Type B pancreatic cell (in vitro differentiated cells): ENCODE measurements around the gene SERGEF. TPM values are rescaled to one million over a fixed set of nuclear protein-coding genes. Genes with fewer than 3 reads are reported as not detected.
A peak's percentile ranks its signal among the peaks of the same experiment; 100 is the strongest.
"Not testable (repeated sequence)": the region's sequence is repeated elsewhere in the genome, so short reads cannot be mapped to it uniquely, and the experiment has no call there.

Experiments
- DNase-seq: peaks from one replicate; pipeline ENCODE4 v3.0.0; 2021; ENCODE audit warnings: mixed read lengths; ENCODE audit not compliant: unreplicated experiment; ENCODE audit errors: extremely low spot score
- H3K27ac Mint-ChIP-seq: 2 replicates; pipeline ENCODE4 v1.8.0; 2021; ENCODE audit warnings: mild to moderate bottlenecking, mixed read lengths
- H3K27me3 Mint-ChIP-seq: 2 replicates; pipeline ENCODE4 v1.8.0; 2021; ENCODE audit warnings: mixed read lengths
- H3K36me3 Mint-ChIP-seq: 2 replicates; pipeline ENCODE4 v1.8.0; 2021; ENCODE audit warnings: mixed read lengths
- H3K4me1 Mint-ChIP-seq: one replicate; pipeline ENCODE4 v1.8.0; 2021; ENCODE audit warnings: mixed read lengths; ENCODE audit not compliant: unreplicated experiment
- H3K4me3 Mint-ChIP-seq: 2 replicates; pipeline ENCODE4 v1.8.0; 2021; ENCODE audit warnings: mild to moderate bottlenecking, mixed read lengths
- H3K9me3 Mint-ChIP-seq: 2 replicates; pipeline ENCODE4 v1.8.0; 2021; ENCODE audit warnings: mixed read lengths
- total RNA-seq: library from RNA; stranded (reverse); gene quantifications from 2 replicates; pipeline ENCODE4 v1.2.1, GENCODE V29; 2021; ENCODE audit warnings: low replicate concordance
- TF ChIP-seq, protein P1 (sequence below): fragments of 200-600 bp; sonication (generic); conservative IDR thresholded peaks from 2 replicates; pipeline ENCODE4 v1.5.0; 2021; ENCODE audit warnings: antibody characterized with exemption, mild to moderate bottlenecking

The SERGEF gene
- total RNA-seq, 1 donor from 2014 or later, result 26.4 TPM

DNA sequence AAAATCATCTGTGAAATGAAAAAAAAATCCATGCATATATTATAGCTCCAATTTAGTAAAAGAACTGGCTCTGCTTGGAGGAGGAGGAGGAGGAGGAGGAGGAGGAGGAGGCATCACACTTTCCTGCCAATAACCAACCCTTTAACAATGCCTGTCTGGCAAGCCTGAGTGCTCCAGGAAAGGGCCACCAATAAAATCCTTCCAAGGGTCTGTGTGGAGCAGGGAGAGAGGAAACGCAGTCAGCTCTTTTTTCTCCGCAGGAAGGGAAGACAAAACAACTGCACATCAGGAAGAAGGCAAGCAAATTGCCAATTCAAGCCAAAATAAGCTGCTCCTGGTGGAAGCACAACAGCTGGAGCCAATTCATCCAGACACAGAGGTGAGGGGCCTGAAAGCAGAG, 139.3 kb downstream of the SERGEF start:
- Mint-ChIP-seq H3K27ac (no peak overlapping the region), H3K36me3 (peaks cover 5% of the 10 kb centered on the region), H3K27me3 (no peaks in the 10 kb centered on the region), H3K4me3 (no peak overlapping the region), H3K9me3 (no peaks in the 10 kb centered on the region), H3K4me1 (peaks cover 10% of the 10 kb centered on the region)
- DNase-seq, result no peak
- TF ChIP-seq, protein P1, sequence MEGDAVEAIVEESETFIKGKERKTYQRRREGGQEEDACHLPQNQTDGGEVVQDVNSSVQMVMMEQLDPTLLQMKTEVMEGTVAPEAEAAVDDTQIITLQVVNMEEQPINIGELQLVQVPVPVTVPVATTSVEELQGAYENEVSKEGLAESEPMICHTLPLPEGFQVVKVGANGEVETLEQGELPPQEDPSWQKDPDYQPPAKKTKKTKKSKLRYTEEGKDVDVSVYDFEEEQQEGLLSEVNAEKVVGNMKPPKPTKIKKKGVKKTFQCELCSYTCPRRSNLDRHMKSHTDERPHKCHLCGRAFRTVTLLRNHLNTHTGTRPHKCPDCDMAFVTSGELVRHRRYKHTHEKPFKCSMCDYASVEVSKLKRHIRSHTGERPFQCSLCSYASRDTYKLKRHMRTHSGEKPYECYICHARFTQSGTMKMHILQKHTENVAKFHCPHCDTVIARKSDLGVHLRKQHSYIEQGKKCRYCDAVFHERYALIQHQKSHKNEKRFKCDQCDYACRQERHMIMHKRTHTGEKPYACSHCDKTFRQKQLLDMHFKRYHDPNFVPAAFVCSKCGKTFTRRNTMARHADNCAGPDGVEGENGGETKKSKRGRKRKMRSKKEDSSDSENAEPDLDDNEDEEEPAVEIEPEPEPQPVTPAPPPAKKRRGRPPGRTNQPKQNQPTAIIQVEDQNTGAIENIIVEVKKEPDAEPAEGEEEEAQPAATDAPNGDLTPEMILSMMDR, result no peak

DNA sequence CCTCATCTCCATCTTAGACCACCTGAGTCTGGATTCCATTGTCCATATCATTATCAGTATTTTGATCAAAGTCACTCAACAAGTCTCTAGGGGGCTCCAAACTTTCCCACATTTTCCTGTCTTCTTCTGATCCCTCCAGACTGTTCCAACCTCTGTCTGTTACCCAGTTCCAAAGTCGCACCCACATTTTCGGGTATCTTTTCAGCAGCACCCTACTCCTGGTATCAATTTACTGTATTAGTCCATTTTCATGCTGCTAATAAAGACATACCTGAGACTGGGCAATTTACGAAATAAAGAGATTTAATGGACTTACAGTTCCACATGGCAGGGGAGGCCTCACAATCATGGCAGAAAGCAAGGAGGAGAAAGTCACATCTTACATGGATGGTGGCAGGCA, 144.4 kb downstream of the SERGEF start:
- not testable (repeated sequence) for H3K27ac Mint-ChIP-seq, H3K4me1 Mint-ChIP-seq, H3K27me3 Mint-ChIP-seq, H3K9me3 Mint-ChIP-seq, H3K36me3 Mint-ChIP-seq, H3K4me3 Mint-ChIP-seq, DNase-seq

DNA sequence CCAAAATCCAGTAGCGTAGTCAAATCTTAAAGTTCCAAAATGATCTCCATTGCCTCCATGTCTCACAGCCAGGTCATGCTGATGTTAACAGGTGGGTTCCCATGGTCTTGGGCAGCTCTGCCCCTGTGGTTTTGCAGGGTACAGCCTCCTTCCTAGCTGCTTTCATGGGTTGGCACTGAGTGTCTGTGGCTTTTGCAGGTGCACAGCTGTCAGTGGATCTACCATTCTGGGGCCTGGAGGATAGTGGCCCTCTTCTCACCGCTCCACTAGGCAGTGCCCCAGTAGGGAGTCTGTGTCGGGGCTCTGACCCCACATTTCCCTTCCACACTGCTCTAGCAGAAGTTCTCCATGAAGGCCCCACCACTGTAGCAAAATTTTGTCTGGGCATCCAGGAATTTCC, 145.5 kb downstream of the SERGEF start:
- DNase-seq, result no peak
- TF ChIP-seq, protein P1, result no peak
- Mint-ChIP-seq H3K36me3 (no peaks in the 10 kb centered on the region), H3K27ac (no peak overlapping the region), H3K4me3 (no peak overlapping the region), H3K27me3 (no peaks in the 10 kb centered on the region), H3K4me1 (no peaks in the 10 kb centered on the region), H3K9me3 (no peaks in the 10 kb centered on the region)

DNA sequence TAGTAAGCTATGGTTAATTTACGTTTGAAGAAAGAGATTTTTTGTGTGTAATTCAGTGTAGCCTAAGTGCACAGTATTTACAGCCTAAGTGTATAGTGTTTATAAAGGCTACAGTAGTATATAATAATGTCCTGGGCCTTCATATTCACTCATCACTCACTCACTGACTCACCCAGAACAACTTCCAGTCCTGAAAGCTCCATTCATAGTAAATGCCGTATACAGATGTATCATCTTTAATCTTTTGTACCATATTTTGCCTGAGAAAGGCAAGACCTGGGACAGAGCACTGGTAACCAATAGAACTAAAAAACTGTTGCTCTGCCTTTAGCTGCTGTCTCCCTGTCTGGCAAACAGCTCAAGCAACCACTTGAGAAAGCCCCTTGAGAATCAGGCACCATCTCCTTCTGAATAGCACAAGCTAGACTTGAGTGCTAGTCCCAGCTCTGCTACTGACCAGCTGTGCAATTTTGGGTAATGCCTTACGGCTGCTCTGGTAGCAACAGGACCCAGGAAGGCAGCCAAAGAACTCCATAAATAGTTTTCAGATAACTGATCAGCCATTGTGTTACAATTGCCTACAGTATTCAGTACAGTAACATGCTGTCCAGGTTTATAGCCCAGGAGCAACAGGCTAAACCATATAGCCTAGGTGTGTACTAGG, 146.9 kb downstream of the SERGEF start:
- H3K27ac Mint-ChIP-seq, result no peak overlapping the region
- H3K4me1 Mint-ChIP-seq, result no peaks in the 10 kb centered on the region
- H3K4me3 Mint-ChIP-seq, result no peak overlapping the region
- TF ChIP-seq, protein P1, result no peak
- H3K9me3 Mint-ChIP-seq, result no peaks in the 10 kb centered on the region
- no peaks in the 10 kb centered on the region for H3K36me3 Mint-ChIP-seq
- H3K27me3 Mint-ChIP-seq, result no peaks in the 10 kb centered on the region
- DNase-seq, result no peak

DNA sequence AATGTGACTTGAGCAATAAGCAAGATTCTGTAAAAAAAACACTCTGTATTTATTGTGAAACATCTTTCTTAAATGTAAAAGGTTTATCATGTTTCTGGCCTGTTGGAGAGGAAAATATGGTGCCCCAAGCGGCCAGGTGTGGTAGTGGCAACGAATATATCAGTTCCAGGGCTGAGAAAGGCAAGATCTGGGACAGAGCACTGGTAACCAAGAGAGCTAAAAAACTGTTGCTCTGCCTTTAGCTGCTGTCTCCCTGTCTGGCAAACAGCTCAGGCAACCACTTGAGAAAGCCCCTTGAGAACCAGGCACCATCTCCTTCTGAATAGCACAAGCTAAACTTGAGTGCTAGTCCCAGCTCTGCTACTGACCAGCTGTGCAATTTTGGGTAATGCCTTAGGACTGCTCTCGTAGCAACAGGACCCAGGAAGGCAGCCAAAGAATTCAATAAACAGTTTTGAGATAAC, 148.3 kb downstream of the SERGEF start:
- H3K36me3 Mint-ChIP-seq, result no peaks in the 10 kb centered on the region
- H3K9me3 Mint-ChIP-seq, result peaks cover 7% of the 10 kb centered on the region
- no peaks in the 10 kb centered on the region for H3K27me3 Mint-ChIP-seq
- TF ChIP-seq, protein P1, result peak; percentile 81
- no peak overlapping the region for H3K4me3 Mint-ChIP-seq
- H3K27ac Mint-ChIP-seq, result no peak overlapping the region
- H3K4me1 Mint-ChIP-seq, result no peaks in the 10 kb centered on the region
- DNase-seq, result no peak

DNA sequence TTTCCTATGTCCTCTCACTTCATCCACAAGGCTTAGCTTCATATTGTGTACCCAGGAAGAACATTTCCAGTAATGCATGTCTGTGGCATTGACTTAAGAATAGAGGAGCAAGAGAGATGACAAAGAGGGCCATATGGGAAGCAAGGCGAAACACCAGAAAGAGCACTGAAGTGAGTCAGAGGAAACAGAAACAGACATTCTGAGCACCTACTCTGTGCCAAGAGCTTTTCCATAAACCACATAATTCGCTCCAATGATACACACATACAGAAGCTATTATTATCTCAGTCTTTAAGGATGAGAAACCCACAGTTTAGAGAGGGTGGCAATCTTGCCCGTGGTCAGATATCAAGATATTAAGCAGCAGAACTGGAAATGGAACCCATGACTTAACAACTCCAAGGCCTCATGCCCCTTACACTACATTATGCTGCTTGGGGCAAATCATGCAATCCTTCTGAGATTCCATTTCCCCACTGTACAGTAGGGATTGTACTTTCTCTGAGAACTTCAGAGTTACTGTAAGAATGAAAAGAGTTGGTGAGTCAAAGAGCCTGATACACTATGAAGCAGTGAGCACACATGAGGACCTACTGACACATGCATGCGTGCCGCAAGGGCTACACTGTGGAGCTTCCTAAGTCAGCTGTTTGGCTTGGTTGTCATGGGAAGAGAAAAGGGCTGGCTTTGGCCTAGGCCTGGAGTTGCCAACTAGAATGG, 151.7 kb downstream of the SERGEF start:
- H3K36me3 Mint-ChIP-seq, result no peaks in the 10 kb centered on the region
- H3K9me3 Mint-ChIP-seq, result peaks cover 7% of the 10 kb centered on the region
- H3K27me3 Mint-ChIP-seq, result no peaks in the 10 kb centered on the region
- TF ChIP-seq, protein P1, result no peak
- H3K4me3 Mint-ChIP-seq, result no peak overlapping the region
- H3K27ac Mint-ChIP-seq, result no peak overlapping the region
- no peak for DNase-seq
- no peaks in the 10 kb centered on the region for H3K4me1 Mint-ChIP-seq
